VCaP (cell line): ENCODE data around the gene MYO3B.
"Not testable (repeated sequence)": the region's sequence is repeated elsewhere in the genome, so short reads cannot be mapped to it uniquely, and the experiment has no call there.

ENCODE experiments used
- H3K27ac ChIP-seq: fragments of 450-650 bp; 2 replicates; pipeline ENCODE4 v1.5.1; 2017
- CTCF ChIP-seq: fragments of 450-650 bp; conservative IDR thresholded peaks from 2 replicates; pipeline ENCODE4 v1.5.1; 2017; ENCODE audit warnings: mild to moderate bottlenecking, moderate library complexity

The MYO3B gene

GRCh38 chr2:170276056-170276455 is 98.1 kb downstream of the MYO3B start:
- no peak for TF ChIP-seq CTCF

GRCh38 chr2:170276925-170277629 is 99.1 kb downstream of the MYO3B start:
- no peak overlapping the region for H3K27ac ChIP-seq
- TF ChIP-seq CTCF: no peak

More at GRCh38 chr2:170276056-170276455, 98.1 kb downstream of the MYO3B start:
- no peak overlapping the region for H3K27ac ChIP-seq

GRCh38 chr2:170277951-170278350 is 100.0 kb downstream of the MYO3B start:
- no peak for TF ChIP-seq CTCF
- H3K27ac ChIP-seq: no peak overlapping the region

GRCh38 chr2:170279615-170280014 is 101.7 kb downstream of the MYO3B start:
- not testable (repeated sequence) for H3K27ac ChIP-seq

GRCh38 chr2:170282851-170283250 is 104.9 kb downstream of the MYO3B start:
- no peak for TF ChIP-seq CTCF
- no peak overlapping the region for H3K27ac ChIP-seq

GRCh38 chr2:170284205-170284604 is 106.3 kb downstream of the MYO3B start:
- H3K27ac ChIP-seq: no peak overlapping the region
- TF ChIP-seq CTCF: no peak

- no peak overlapping the region for H3K27ac ChIP-seq
- no peak for TF ChIP-seq CTCF
Measured at GRCh38 chr2:170288859-170289258, 110.9 kb downstream of the MYO3B start.

GRCh38 chr2:170291474-170291873 is 113.5 kb downstream of the MYO3B start:
- H3K27ac ChIP-seq: no peak overlapping the region
- no peak for TF ChIP-seq CTCF
